GM18873 (cell line): Measurements from ENCODE around the gene GOPC.

Experiments used
- ATAC-seq: cut with Tn5 transposase; IDR thresholded peaks from one replicate; pipeline ENCODE4 v1.9.1; 2021; ENCODE audit warnings: mild to moderate bottlenecking, moderate library complexity, moderate number of reproducible peaks; ENCODE audit not compliant: unreplicated experiment, low FRiP score

Gene GOPC

DNA sequence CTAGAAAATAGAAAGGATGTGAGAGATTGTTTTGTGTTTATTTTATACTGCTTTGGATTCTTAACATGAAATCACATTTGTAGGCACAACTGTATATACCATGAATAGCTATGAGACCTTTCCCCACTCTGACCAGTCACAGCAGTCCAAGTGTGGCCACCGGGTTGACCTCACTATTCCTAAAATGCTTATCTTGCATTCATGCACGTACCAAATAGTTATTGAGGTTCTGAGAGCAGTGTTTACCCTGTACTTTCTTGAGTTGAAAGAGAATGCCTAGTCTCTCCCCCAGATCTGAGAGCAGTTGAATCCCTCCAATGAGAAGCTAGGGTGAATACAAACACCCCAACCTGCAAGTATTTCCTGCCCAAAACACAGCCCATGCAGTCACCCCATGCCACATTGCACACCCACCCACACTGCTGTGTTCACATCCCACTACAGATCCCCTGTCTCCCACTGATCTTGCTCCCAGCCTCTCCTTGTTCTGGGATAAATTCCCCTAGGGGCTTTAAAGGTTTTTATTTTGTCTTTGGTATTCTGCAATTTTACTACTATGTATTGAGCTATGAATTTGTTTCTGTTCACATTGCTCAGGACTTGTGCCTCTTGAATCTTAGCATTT, 51.6 kb downstream of the GOPC start:
- no peak for ATAC-seq

DNA sequence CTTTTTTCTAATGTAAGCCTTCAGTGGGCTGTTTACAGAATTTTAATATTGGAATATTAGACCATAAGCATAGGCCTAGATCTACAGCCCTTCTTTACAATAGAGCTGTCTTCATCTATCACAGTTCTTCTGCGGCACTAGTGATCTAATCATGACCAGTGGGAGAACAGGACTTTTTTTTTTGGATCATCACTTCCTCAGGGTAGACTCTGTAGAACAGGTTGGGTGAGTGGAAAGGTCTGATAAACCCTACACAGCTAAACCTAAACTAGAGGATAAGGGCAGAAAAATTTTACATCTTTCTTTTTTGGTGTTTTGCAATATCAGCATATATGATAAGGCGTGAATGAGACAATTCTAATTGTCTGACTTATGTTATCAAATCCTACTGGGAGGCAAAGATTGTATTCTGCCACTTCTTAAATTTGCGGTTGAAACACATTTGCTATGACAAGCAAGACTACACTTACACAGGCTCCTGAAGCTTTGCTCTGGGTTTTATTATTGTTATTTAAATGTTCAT, 52.2 kb downstream of the GOPC start:
- no peak for ATAC-seq

DNA sequence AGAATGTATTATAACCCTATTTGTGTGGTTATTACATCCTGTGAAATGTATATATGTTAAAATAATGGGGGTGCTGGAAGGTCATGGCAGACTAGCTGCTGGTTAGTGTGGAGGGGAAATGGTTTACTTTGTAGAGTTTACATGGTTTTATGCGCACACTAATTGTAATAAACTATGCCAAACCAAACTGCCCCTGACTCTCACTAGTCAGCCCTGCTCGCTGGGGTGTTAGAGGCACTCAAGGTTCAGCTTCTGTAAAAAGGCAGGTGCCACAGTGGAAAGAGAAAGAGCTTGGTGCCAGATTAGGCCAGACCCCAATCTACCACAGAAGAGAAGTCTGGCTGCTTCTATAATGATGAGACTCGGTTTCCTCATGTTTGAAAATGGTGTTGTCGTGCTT, 52.7 kb downstream of the GOPC start:
- no peak for ATAC-seq

DNA sequence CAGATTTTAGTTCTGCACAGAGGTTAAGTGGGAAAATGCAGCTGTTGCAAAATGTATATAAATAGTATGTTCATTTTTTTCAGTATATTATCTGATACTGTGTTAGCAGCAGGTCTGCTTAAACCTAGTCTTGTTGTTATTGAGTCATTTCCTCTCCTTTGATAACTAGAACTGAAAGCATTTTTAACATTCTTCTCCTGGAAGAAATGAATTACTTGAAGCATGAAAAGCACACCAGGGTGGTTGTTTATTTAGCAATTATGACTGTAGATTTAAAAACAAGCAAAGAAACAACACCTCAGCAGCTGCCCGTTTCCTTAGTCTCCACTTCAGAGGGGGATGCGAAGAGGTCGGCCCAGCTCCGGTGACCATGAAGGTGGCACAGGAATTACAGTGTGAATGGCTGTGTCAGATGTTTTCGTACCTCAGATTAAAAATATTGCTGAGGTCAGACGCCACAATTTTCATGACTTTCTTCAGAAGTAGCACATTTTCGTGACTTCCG, 53.5 kb downstream of the GOPC start:
- no peak for ATAC-seq

DNA sequence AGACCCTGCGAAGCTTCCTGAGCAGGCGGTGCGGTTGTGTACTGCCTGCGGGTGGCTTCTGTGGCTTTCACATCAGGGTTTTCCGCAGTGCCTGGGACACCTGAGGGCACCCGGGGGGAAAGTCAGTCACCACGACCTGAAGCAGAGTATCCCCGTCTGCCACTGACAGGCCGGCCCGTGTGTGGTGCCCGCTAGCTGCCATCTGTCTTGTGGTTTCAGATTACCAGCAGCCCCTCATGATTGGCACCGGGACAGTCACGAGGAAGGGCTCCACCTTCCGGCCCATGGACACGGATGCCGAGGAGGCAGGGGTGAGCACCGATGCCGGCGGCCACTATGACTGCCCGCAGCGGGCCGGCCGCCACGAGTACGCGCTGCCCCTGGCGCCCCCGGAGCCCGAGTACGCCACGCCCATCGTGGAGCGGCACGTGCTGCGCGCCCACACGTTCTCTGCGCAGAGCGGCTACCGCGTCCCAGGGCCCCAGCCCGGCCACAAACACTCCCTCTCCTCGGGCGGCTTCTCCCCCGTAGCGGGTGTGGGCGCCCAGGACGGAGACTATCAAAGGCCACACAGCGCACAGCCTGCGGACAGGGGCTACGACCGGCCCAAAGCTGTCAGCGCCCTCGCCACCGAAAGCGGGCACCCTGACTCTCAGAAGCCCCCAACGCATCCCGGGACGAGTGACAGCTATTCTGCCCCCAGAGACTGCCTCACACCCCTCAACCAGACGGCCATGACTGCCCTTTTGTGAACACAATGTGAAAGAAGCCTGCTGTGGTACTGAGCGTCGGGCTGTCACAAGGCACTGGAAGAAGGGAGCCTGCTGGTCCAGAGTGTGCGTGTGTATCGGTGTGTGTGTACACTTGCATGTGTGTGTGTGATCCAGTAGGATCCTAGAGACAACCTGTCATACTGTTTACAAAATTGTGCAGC, 54.4 kb downstream of the GOPC start:
- ATAC-seq: no peak

DNA sequence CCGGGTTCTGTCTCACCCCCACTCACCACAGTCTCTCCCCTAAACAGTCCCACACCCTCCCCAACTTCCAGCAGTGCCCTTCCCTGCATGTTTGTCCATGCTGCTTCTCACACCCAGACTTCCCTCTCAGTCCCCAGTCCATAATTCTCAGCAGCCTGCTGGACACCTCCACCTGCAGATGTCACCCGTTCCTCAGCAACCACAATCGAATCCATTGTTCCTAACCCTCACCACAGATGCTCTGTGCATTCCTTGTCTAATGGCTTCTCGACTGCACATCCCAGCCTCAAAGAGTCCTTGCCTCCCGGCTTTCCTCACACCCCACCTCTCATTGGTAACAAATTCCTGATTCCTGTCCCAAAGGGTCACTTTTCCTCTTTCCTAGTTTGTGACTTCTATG, 55.6 kb downstream of the GOPC start:
- ATAC-seq: no peak

DNA sequence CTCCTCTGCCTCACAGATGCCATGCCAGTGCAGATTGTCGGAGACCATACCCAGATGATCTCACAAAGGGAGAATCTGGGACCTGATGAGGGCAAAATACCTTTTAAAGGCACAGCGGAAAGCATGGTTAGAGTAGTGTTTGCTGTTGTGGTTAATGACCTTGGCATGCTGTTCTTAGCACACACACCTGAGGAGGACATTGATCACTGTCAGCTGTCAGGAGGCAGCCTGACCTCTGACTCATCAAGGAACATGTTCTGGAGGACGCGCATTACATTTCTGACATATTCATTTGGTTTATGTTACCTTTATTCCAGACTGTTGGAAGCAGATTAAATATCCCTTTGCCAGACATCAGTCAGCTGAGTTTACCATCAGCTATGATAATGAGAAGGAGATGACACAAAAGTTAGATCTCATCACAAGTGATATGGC, 57.1 kb downstream of the GOPC start:
- no peak for ATAC-seq

DNA sequence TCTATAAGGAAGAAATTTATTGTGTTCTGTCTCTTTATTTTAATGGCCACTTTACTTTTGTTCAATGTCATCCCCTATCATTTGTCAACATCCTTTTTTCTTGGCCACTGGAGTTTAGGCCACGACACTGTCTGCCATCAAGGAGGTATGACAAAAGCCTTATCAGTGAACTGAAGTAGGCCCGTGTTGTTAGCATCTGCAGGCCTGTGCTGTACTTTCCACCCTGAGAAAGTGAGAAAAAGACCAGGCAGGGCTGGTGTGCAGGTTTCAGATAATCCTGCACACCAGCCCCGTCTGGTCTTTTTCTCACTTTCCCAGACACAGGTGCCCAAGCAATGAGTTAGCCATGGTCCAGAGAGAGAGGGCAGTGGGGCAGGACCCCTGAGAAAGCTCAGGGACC, 57.6 kb downstream of the GOPC start:
- no peak for ATAC-seq

DNA sequence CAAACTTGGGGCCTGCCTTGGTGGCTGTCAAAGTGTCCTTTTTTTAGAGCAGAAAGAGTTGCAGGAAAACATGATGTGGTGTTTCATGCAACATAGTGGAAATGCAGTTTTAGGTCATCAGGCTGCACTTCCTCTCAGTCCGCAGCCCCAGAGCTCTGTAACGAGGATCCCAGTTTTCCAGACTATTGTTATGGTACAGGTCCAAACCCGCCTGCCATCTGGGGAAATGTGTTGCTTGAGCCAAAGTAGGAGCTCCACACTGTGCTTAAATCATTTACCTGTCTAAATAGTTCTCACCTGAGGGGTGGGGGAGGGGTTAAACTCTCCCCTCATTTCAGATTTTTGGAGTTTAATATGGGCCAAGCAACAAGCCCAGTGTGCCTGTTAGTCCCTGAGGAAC, 59.8 kb downstream of the GOPC start:
- ATAC-seq: no peak

DNA sequence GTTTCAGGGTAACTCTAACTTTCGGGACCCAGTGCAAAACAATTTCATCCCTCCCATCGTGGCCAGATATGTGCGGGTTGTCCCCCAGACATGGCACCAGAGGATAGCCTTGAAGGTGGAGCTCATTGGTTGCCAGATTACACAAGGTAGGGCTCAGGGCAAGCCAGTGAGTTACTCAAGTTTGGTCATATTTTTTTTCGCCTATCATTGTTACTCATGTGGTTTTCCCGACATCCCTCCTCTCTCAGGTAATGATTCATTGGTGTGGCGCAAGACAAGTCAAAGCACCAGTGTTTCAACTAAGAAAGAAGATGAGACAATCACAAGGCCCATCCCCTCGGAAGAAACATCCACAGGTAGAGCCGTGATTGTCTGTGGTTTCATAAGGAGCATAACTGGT, 61.6 kb downstream of the GOPC start:
- ATAC-seq: no peak

DNA sequence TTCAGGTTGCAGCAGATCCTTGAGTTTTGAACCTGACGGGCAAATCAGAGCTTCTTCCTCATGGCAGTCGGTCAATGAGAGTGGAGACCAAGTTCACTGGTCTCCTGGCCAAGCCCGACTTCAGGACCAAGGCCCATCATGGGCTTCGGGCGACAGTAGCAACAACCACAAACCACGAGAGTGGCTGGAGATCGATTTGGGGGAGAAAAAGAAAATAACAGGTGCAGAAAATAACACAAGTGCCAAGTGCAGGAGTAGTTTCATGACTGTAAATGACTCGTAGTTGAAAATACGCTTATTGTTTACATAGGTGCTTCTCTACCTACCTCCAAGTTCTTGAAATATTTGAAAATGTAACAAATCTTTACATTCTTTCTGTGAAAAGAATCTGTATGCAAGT, 63.7 kb downstream of the GOPC start:
- ATAC-seq: no peak

DNA sequence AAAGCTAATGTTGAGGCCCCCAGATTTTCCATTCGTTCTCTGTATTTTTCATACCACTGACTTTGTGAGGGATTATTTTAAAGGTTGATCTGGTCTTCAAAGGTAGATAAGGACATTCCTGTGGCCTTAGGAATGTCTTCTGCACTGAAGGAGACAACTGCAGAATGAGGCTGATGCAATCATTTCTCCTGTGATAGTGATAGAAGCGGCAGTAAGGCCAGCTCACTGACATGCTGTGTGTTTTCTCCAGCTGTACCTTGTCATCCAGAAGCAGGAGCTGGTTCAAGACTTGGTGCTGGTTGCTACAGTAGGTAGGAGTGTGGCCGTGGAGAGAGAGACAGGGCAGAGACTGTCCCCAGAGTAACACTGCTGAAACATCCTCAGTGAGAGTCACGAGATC, 66.0 kb downstream of the GOPC start:
- no peak for ATAC-seq

DNA sequence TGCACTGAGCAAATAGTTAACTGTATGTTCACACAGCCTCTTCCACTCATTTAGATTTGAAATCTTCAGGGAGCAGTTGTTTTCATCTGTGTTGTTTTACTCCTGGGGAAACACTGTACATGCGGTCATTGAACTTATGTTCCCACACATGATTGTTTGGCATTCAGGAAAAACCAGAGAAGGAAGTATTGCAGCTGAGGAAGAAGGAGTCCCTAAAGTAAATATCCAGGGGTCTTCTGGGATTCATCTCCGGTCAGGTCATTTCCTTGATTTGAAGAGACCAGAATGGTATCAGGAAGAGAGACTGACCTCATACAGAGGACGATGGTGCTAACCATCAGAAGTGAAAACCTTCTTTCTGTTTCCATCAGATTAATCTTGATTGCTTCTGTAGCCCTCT, 67.3 kb downstream of the GOPC start:
- no peak for ATAC-seq

DNA sequence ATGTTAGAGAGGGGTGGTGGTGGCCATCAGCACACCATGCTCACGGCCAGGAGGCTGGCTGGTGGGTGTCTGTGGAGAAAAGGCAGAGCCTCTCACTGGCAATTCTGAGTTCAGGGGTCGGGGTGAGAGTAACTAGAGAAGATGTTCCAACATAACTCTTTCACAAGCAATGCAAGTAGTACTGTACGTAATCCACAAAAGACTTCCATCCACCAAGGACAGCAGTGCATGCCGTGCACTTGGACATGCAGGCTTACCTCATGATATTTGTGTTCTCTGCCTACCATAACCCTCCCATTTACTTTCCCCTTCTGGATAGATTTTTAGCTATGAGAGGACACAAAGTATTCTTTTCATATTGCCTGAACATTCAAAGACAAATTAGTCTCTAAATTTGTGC, 68.5 kb downstream of the GOPC start:
- no peak for ATAC-seq

DNA sequence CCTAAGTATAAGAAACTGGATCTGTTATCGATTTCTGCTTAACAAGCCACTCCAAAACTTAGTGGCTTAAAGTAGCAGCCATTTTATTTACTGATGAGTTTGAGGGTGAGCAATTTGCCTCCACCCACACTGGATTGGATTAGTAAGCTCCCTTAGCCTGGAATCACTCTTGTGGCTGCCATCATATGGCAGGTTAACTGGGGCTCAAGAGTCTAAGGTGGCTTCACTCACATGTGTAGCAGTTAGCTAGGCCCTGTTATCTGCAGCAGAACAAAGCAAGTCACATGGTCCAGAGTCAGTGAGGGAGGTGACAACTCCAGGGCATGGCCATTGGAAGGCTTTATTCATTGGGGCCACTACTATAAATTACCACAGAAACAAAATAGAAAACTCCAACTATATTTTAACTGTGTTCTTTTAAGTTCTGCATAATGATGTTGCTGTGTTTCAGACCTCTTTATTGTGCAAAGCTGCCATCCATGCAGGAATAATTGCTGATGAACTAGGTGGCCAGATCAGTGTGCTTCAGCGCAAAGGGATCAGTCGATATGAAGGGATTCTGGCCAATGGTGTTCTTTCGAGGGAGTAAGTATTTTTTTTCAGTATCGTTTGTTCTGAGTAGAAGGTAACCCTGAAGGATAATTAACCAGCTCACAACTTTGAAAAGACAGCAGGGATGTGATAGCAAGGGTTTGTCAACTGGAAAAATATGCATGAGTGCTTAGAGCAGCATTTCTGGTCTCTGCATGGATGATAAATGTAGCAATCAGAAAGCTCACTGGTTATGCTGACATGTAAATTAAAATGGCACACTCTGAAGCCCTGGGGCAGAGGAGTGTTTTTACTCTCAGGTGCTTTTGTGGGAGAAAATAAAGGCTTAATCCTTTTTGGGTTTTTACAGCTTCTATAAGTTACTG, 70.2 kb downstream of the GOPC start:
- ATAC-seq: no peak

DNA sequence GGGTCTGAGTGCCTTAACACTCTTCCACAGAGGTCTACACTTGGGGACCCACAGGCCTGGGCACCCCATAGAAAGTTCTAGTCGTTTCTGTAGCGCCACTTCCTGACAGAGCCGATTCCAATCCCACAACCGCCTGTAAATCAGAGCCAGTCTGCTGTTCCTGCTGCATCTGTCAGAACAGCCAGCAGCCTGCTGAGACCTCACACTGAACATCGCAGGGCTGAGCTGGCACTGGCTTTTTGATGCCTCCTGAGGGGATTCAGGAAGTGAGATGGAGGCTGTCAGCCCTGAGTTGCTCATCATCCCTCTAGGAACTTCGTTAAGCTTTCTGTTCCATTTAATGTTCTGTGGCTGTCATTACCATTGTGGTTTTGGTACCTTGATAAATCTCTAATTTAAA, 71.0 kb downstream of the GOPC start:
- no peak for ATAC-seq

DNA sequence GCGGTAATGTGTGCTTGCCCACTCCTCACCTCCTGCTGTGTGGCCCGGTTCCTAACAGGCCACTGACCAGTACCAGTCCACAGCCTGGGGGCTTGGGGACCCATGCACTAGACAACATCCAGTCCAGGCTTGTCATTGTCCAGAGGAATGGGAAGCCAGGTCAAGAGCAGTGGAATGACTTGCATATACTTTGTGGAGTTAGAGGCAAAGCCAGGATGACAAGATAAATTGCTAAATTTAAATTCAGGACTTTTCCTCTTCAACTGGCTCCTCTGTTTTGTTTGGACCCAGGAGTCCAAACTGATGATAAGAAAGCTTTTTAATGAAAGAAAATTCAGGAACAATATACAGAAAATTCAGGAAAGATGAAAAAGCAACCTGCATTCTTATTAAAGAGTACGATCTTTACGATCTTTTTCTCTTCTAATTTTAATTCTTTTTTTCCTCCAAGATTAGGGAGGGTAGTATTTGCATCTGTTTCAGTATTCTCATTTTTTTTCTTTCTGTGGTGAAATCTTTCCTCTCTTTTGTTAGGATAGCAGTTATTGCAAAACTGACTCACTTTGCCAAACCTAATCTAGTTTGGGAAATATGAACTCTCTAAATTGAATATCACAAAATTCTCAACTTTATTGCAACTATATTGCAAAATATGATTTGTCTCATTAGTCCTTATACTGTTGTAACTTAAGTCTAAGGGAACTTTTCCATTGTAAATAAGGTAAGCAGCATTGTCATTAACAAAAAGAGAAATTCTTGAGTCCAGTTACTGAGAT, 71.7 kb downstream of the GOPC start:
- ATAC-seq: no peak

DNA sequence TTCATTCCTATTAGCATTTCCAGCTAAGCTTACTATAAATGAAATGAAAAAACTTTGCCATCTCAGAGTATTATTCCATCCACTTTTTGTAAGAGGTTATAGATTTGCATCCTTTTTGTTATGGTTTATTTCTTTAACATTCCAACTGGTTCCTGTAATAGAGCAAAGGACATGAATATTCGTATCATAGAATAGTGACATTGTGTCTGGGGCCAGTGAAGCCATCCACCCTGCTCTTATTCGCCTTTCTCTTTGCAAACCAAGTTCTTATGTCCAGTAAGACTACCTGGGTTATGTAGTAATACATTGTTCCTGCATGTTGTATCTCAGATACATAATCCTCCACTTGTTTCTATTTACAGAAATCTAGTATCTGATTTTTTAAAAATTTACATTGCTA, 76.7 kb downstream of the GOPC start:
- ATAC-seq: no peak

DNA sequence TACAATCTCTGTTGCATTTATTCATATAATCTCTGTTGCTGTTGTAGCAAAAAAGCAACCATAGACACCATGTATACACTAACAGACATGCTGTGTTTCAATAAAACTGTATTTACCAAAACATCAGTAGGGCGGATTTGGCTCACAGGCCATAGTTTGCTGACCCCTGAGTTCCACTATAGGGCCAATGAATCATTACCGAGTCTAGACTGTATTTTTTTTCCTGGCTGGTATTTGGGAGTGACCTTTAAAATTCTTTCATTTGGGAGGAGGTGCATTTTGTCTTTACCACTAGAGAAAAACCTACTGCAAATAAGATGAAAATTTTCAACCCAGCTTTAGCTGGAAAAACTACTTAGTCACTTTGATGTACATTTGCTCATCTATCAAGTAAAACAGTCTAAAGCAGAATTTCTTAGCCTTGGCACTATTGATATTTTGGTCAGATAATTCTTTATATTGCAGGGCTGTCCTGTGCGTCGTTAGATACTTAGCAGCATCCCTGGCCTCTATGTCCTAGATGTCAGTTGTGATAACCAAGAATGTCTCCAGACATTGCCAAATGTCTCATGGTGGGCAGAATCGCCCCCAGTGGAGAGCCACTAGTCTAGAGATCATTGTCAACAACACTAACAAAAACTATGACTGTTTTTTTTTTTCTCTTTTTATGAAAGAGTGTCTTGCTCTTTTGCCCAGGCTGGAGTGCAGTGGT, 80.4 kb downstream of the GOPC start:
- ATAC-seq: no peak
